Adipocyte (in vitro differentiated cells): Measurements from ENCODE around the gene CCDC88C.

Experiments
- DNase-seq: peaks from one replicate; pipeline ENCODE4 v3.0.0-alpha.2; 2015; ENCODE audit warnings: low read depth
- H3K27me3 ChIP-seq: replicated peaks from 2 replicates; pipeline ENCODE4 v1.7.0; 2013; ENCODE audit warnings: mild to moderate bottlenecking, low read length, moderate library complexity; ENCODE audit not compliant: control insufficient read depth, insufficient read depth
- H3K36me3 ChIP-seq: 2 replicates; pipeline ENCODE4 v1.7.0; 2013; ENCODE audit warnings: low read length, mild to moderate bottlenecking, moderate library complexity; ENCODE audit not compliant: control insufficient read depth, insufficient read depth, severe bottlenecking
- H3K4me1 ChIP-seq: 2 replicates; pipeline ENCODE4 v1.7.0; 2013; ENCODE audit warnings: mild to moderate bottlenecking, low read length, moderate library complexity; ENCODE audit not compliant: control insufficient read depth, insufficient read depth
- H3K4me3 ChIP-seq: 2 replicates; pipeline ENCODE4 v1.7.0; 2013; ENCODE audit warnings: mild to moderate bottlenecking, low read length, moderate library complexity
- H3K9ac ChIP-seq: 2 replicates; pipeline ENCODE4 v1.7.0; 2013; ENCODE audit warnings: mild to moderate bottlenecking, low read length, moderate library complexity
- H3K9me3 ChIP-seq: 2 replicates; pipeline ENCODE4 v1.7.0; 2013; ENCODE audit warnings: mild to moderate bottlenecking, low read length, moderate library complexity; ENCODE audit not compliant: control insufficient read depth

CCDC88C gene

DNA sequence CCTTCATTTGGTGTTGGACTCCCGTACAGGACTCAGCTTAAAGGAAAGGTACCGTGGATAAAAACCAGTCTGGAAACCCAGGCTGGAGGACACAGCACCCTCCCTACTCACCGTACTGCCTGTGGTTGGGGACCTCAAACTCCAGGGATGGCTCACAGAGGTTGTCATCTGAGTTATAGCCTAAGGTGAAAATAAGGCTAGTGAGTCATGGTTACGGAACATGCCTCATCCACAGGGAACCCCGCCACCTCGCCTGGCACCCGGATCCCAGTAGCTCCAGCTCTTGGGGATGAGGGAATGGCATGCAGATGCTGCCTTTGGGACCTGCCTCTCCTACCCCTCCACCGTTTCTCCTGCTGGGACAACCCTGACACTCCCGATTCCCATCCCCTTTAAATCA lies 136.3 kb downstream of the CCDC88C start:
- Histone ChIP-seq H3K27me3 (peaks cover 8% of the 10 kb centered on the region), H3K9me3 (peaks cover 8% of the 10 kb centered on the region), H3K9ac (no peak overlapping the region), H3K4me3 (no peak overlapping the region), H3K4me1 (peaks cover 20% of the 10 kb centered on the region), H3K36me3 (no peaks in the 10 kb centered on the region)
- no peak for DNase-seq

DNA sequence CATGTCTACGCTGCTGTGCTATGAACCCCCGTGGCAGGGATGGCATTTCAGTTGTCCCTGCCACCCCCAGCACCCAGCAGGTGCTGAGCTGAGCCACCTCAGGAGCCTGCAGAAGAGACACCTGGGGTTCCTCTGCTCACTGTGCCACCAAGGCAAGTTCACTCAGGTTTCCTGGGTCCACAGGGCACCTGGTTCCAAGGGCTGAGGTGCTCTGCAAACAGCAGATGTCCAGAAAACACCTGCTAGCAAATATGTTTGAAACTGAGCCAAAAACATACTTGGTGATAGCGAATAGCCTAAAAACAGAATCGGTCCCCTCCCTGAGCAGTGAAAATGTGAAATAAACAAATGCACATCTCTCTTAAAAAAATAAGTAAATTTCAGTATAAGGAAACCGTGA lies 137.5 kb downstream of the CCDC88C start:
- H3K36me3 ChIP-seq, result no peaks in the 10 kb centered on the region

DNA sequence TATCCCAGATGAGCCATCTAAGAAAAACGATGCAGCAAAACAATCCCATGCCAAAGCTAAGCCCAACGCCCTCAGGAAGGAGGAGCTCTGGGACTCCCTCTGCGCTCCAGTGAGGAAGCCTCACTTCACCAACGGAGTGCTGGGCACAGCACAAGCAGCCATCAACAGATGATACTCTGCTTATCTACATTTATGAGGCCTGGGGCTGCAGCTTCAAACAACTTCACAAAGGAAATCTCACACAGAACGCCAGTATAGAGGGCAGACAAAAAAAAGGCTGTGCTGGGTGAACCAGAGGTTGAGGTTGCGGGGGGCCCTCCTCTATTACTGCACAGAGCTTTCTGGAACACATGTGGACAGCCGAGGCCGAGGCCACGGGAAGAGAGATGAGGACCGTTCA lies 138.3 kb downstream of the CCDC88C start:
- Histone ChIP-seq H3K27me3 (peaks cover 8% of the 10 kb centered on the region), H3K4me1 (peaks cover 10% of the 10 kb centered on the region), H3K4me3 (no peak overlapping the region), H3K9ac (no peak overlapping the region), H3K36me3 (no peaks in the 10 kb centered on the region), H3K9me3 (peaks cover 8% of the 10 kb centered on the region)
- no peak for DNase-seq

More for the DNA sequence above, 137.5 kb downstream of the CCDC88C start:
- no peak for DNase-seq
- H3K27me3 ChIP-seq, result peaks cover 8% of the 10 kb centered on the region
- no peak overlapping the region for H3K9ac ChIP-seq
- H3K4me1 ChIP-seq, result peaks cover 18% of the 10 kb centered on the region
- no peak overlapping the region for H3K4me3 ChIP-seq
- H3K9me3 ChIP-seq, result peaks cover 8% of the 10 kb centered on the region

DNA sequence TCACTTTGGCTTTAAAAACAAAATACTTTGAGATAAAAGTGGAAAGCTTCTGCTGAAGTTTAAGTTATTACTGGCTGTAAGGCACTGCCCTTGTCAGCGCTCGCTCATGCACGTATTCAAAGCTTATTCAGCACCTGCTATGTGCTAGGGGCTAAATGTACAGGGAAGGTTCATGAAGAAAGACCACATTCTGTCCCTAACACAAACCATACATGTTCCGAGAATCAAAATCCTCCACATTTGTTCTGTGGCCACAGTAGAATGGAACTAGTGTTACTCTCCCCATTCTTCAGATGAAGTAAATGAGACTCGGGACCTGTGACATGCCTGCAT lies 139.3 kb downstream of the CCDC88C start:
- H3K36me3 ChIP-seq, result no peaks in the 10 kb centered on the region
- peaks cover 8% of the 10 kb centered on the region for H3K9me3 ChIP-seq
- no peak for DNase-seq
- H3K27me3 ChIP-seq, result peaks cover 8% of the 10 kb centered on the region
- H3K9ac ChIP-seq, result no peak overlapping the region
- peaks cover under 1% of the 10 kb centered on the region for H3K4me1 ChIP-seq
- H3K4me3 ChIP-seq, result no peak overlapping the region

DNA sequence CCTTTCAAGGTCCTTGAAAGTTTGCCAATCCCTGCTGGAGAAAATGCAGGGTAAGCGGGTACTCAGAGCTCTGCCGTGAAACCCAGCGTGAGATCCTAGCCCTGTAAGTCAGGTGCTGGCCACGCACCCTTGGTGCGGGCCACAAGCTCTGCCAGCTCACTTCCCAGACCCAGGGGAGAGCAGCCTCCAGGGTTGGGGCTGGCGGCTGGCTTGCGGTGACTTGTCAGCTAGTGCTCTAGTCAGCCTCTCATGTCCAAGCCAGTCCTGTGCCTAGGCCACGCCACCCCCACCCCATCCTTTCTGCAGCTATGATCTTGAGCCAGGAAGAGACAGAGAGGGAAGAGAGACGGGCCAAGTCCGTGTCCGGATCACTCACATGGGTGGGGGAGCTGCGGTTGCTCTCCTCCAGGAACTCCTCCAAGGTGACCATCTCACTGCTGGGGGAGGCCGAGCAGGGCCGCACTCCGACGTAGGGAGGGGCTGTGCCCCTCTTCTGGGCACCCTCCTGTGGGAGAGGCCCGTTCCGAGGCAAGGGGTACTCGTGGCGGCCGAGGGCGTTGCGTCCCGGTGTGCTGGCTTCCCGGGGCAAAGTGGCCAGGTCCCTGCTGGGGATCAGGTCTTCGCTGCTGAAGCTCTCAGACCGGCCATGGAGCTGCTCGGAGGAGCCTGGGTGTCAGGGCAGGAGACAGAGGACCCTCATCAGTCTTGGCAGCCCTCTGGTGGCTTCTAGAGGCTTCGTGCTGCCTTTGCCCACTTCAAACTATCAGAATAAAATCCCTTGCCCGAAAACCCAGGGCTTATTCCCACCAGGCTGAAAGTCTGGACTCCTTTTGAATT lies 139.9 kb downstream of the CCDC88C start:
- Histone ChIP-seq H3K9ac (no peak overlapping the region), H3K27me3 (peaks cover 8% of the 10 kb centered on the region), H3K36me3 (no peaks in the 10 kb centered on the region), H3K4me3 (no peak overlapping the region), H3K4me1 (no peaks in the 10 kb centered on the region), H3K9me3 (peaks cover 8% of the 10 kb centered on the region)
- no peak for DNase-seq

DNA sequence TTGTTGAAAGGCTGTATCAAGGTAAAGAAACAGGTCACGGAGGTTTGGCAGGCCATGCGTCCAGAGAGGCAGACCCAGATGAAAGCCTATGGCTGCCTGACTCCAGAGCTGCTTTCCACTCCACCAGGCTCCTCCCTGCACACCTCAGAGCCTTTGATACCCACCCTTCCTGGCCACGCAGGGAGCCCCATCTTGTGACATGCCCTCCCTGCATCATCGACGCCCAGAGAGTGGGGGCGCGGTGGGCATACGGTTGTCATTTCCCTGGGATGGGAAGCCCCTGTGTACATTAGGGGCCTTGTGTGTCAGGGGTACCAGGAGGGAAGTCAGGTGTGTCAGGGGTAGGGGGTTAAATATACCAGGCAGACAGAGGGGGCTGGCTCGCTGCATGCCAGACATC lies 142.8 kb downstream of the CCDC88C start:
- H3K9ac ChIP-seq, result no peak overlapping the region

DNA sequence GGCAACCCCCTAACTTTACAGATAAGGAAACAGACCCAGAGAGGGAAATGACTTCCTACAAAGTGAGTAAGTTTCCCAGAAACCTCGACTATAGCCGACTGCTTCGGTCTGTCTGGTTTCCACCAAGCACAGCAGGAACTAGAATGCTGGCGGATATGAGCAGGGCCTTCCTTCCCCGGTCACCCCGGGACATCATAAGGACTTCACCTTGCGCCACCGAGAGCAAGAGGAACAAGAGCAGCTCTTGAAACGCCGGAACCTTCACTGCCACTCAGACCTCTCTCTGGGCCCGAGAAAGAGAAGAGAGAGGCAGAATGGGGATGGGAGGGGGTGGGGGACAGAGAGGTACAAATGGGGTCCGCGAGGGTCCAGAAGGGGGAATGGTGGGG lies 143.7 kb downstream of the CCDC88C start:
- peaks cover 11% of the 10 kb centered on the region for H3K27me3 ChIP-seq
- H3K9me3 ChIP-seq, result no peaks in the 10 kb centered on the region
- H3K36me3 ChIP-seq, result no peaks in the 10 kb centered on the region
- H3K4me1 ChIP-seq, result peaks cover 15% of the 10 kb centered on the region
- no peak overlapping the region for H3K9ac ChIP-seq
- no peak overlapping the region for H3K4me3 ChIP-seq
- no peak for DNase-seq

More for the DNA sequence above, 142.8 kb downstream of the CCDC88C start:
- Histone ChIP-seq H3K4me1 (peaks cover 7% of the 10 kb centered on the region), H3K4me3 (no peak overlapping the region), H3K27me3 (peaks cover 11% of the 10 kb centered on the region), H3K36me3 (no peaks in the 10 kb centered on the region), H3K9me3 (no peaks in the 10 kb centered on the region)
- no peak for DNase-seq

DNA sequence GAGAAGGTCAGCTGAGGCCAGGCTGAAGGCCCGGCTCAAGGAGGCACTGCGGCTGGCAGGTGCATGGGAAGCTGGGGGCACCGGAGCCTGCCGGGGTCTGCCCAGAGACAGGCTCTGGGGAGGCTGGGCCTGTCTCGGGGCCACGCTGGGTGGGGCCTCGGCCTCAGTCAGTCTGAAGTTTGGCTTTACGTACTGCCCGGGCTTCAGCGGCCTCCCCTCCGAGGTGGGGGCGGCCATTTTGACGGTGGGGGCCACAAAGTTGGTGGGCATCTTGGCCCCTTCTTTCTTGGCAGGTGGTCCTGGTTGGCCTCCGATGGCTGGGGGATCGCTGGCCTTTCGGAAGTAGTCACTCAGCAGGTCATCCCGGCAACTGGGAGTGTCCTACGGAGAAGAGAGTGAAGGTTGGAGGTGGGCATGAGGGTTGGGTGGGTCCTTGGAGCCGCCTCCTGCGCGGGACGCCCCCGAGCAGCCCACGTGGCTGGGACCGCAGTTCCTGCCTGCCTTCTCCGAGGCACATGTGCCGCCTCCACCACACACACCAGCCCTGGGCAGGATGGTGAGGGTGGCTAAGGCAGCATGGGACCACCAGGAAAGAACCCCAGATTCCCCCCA lies 144.2 kb downstream of the CCDC88C start:
- Histone ChIP-seq H3K27me3 (peaks cover 11% of the 10 kb centered on the region), H3K9ac (no peak overlapping the region), H3K36me3 (no peaks in the 10 kb centered on the region), H3K9me3 (no peaks in the 10 kb centered on the region), H3K4me1 (peaks cover 15% of the 10 kb centered on the region), H3K4me3 (no peak overlapping the region)
- DNase-seq, result no peak

DNA sequence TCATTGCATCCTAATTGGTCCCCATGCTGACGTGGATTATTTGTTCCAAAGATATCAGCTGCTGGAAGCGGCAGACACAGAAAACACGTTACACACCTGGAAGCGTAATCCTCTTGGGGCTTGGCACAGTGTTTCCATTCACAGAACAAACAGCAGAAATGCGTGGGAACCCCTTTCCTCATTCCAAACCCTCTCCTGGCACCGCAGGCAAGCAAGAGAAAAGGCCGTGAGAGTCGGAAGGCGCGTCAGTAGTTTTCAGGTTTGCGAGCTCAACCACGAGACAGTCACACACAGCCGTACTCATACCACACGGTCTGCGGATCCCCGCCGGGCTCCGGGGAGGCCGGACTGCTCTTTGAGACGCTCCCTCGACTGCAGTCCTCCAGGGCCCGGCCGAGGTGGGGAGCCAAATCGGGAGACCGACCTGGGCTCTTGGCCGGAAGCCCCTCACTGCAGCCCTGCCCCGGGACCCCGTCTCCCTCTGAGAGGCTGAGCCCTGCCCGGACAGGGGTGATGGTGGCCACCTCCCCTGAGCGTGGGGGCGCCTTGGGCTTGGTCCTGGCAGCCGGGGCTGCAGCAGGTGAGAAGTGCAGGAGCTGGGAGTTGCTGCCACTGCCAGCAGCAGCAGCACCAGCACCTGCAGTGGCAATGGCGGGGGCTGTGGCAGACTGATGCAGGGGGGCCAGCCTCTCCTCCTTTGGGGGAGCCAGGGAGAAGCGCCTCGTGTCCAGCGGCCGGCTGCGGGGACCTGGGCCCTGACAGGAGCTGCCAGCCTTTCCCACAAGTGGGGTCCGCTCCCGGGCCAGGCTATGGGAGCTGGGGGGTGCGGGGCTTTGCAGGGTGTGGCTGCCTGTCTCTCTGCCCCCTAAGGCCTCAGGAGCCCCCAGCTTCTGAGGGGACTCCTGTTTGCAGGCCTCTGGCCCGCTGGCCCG lies 145.0 kb downstream of the CCDC88C start:
- no peak for DNase-seq
- H3K4me1 ChIP-seq, result peaks cover 15% of the 10 kb centered on the region

DNA sequence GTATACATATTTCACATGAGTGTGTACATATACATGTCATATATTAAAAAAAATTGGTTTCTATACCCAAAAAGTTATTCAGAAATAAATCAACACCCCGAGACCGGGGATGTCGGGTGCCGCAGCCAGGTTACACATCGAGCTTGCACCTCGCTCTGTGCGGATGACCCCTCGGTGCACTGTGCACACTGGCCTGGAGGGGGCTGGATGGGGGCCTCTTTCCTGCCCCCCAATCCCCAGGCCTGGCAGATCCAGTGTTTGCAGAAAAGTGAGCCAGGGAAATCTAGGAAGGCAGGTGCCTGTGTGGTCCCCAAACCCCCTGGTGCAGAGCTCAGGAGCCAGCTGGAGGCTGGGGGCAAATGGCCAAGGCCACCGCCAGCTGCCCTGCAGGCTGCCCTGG lies 146.0 kb downstream of the CCDC88C start:
- DNase-seq, result no peak
- H3K4me3 ChIP-seq, result no peak overlapping the region
- no peak overlapping the region for H3K9ac ChIP-seq
- peaks cover 15% of the 10 kb centered on the region for H3K4me1 ChIP-seq
- peaks cover 3% of the 10 kb centered on the region for H3K27me3 ChIP-seq
- no peaks in the 10 kb centered on the region for H3K9me3 ChIP-seq
- H3K36me3 ChIP-seq, result no peaks in the 10 kb centered on the region

More for the DNA sequence above, 145.0 kb downstream of the CCDC88C start:
- Histone ChIP-seq H3K36me3 (no peaks in the 10 kb centered on the region), H3K9ac (no peak overlapping the region), H3K27me3 (peaks cover 6% of the 10 kb centered on the region), H3K9me3 (no peaks in the 10 kb centered on the region), H3K4me3 (no peak overlapping the region)

DNA sequence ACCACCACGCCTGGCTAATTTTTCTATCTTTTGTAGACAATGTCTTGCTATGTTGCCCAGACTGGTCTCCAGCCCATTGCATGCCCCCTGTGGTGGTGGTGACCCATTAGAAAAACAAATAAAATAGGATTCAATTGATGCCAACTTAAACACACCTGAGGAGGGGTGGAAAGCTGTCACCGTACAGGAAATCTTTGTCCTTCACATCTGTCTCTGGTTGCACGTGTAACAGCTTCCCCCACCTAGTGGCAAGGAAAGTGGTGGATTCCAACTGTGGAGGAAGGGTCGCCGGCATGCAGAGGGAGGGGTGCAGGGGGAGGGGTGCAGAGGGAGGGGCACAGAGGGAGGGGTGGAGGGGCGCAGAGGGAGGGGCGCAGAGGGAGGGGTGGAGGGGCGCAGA lies 147.0 kb downstream of the CCDC88C start:
- peaks cover 15% of the 10 kb centered on the region for H3K4me1 ChIP-seq
- no peaks in the 10 kb centered on the region for H3K36me3 ChIP-seq
- H3K27me3 ChIP-seq, result peaks cover 3% of the 10 kb centered on the region
- no peaks in the 10 kb centered on the region for H3K9me3 ChIP-seq
- no peak overlapping the region for H3K9ac ChIP-seq
- H3K4me3 ChIP-seq, result no peak overlapping the region
- no peak for DNase-seq
